DMS153 (cell line): Measurements from ENCODE around the gene PCDHA7.
"Not testable (repeated sequence)": the region's sequence is repeated elsewhere in the genome, so short reads cannot be mapped to it uniquely, and the experiment has no call there.

Source experiments
- DNase-seq: peaks from one replicate; lab custom pipeline; 2025; lab: John Stamatoyannopoulos, UW

PCDHA7 gene, protein sequence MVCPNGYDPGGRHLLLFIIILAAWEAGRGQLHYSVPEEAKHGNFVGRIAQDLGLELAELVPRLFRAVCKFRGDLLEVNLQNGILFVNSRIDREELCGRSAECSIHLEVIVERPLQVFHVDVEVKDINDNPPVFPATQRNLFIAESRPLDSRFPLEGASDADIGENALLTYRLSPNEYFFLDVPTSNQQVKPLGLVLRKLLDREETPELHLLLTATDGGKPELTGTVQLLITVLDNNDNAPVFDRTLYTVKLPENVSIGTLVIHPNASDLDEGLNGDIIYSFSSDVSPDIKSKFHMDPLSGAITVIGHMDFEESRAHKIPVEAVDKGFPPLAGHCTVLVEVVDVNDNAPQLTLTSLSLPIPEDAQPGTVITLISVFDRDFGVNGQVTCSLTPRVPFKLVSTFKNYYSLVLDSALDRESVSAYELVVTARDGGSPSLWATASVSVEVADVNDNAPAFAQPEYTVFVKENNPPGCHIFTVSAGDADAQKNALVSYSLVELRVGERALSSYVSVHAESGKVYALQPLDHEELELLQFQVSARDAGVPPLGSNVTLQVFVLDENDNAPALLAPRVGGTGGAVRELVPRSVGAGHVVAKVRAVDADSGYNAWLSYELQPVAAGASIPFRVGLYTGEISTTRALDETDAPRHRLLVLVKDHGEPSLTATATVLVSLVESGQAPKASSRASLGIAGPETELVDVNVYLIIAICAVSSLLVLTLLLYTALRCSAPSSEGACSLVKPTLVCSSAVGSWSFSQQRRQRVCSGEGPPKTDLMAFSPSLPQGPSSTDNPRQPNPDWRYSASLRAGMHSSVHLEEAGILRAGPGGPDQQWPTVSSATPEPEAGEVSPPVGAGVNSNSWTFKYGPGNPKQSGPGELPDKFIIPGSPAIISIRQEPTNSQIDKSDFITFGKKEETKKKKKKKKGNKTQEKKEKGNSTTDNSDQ

DNA sequence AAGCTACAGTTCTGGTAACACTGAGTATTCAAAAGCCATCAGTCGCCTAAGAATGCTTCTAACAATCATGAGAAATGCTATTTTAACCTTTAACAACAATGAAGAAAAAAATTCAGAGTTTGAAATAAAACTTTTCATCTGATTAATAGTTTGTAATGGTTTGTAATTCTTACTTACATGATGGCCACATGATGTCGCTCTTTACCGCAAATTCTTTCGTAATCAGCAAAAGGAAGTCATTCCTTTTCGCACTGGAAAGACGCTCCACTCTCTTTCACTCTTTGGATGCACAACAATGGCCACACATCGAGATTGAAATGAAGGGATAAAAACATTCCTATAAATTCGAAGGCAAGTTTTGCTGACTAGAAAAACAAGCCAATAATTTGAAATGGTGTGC is at the start of gene PCDHA7:
Gene PCDHA7 (plus strand): TSS at position 277 of the 400 bp plus-strand sequence. CDS start 115 bp downstream, at position 392.
- no peak for DNase-seq

DNA sequence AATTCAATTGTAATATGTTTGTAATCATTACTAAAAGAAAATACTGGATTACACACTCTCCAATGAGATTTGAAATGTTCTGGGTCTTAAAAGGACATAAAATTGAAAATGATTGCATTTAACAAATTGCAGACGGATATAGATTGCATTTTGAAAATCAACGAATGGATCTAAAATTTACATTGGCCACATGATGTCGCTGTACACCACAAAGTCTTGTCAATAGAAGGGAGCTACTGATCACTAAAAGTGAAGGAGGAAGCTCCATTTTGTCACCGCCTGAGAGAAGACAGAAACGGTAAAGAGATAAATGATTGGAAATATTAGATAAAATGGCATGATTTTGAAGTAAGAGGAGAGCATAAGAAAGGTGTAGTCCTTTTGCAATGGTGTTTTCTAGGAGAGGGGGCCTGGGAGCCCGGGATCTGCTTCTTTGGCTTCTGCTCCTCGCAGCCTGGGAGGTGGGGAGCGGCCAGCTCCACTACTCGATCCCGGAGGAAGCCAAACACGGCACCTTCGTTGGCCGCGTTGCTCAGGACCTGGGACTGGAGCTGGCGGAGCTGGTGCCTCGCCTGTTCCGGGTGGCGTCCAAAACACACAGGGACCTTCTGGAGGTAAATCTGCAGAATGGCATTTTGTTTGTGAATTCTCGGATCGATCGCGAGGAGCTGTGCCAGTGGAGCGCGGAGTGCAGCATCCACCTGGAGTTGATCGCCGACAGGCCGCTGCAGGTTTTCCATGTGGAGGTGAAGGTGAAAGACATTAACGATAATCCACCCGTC is 48.0 kb upstream of the PCDHA7 start, which contains the start of gene PCDHA1:
Gene PCDHA1 (plus strand): TSS at position 236 of the 782 bp plus-strand sequence.
- DNase-seq: no peak

DNA sequence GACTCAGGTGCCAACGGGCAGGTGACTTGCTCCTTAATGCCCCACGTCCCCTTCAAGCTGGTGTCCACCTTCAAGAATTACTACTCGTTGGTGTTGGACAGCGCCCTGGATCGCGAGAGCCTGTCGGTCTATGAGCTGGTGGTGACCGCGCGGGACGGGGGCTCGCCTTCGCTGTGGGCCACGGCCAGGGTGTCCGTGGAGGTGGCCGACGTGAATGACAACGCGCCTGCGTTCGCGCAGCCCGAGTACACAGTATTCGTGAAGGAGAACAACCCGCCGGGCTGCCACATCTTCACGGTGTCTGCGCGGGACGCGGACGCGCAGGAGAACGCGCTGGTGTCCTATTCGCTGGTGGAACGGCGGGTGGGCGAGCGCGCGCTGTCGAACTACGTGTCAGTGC is 46.6 kb upstream of the PCDHA7 start:
- not testable (repeated sequence) for DNase-seq

DNA sequence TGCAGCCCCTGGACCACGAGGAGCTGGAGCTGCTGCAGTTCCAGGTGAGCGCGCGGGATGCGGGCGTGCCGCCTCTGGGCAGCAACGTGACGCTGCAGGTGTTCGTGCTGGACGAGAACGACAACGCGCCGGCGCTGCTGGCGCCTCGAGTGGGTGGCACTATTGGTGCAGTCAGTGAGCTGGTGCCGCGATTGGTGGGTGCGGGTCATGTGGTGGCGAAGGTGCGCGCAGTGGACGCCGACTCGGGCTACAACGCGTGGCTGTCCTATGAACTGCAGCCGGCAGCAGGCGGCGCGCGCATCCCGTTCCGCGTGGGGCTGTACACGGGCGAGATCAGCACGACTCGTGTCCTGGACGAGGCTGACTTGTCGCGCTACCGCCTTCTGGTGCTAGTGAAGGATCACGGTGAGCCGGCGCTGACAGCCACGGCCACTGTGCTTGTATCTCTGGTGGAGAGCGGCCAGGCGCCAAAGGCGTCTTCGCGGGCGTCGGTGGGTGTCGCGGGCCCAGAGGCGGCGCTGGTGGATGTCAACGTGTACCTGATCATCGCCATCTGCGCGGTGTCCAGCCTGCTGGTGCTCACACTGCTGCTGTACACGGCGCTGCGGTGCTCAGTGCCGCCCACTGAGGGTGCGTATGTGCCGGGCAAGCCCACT is 46.1 kb upstream of the PCDHA7 start:
- not testable (repeated sequence) for DNase-seq

DNA sequence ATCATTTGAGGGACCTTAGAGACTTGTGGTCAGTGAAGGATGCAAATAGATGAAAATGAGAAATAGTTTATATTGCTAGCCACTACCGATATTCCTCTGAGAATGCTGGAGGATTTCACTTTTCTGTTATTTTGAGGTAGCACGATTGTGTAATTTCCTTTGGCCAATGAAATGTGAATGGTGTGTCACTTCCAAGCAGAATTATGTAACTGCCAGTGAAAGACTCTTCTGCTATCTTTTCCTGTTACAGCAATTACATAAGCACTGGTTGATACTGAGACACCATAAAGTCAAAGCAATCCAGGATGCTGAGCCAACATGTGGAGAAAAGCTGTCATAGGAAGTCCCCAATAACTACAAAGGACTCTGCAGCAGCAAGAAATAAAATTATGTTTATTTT is 43.0 kb upstream of the PCDHA7 start:
- no peak for DNase-seq

DNA sequence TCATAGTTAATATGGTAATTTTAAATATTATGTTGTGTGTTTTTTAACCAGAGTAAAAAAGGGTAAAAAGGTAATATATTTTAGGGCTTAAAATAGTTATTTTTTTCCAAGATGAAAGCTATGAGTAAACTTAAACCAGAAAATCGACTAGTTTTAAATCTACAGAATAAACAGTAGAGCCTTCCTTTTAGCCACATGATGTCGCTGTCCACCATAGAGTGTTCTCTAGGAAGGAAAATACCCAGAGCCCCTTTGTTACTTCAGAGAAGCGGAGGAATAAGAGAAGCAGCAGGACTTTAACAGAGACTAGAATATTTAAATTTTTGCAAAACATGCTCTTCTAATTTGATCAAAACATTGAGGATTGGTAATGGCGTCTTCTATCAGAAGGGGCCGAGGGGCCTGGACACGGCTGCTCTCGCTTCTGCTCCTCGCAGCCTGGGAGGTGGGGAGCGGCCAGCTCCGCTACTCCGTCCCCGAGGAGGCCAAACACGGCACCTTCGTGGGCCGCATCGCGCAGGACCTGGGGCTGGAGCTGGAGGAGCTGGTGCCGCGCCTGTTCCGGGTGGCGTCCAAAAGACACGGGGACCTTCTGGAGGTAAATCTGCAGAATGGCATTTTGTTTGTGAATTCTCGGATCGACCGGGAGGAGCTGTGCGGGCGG is 39.3 kb upstream of the PCDHA7 start, which contains the start of gene PCDHA2:
Gene PCDHA2 (plus strand): TSS at position 258 of the 664 bp plus-strand sequence.
- DNase-seq: no peak

DNA sequence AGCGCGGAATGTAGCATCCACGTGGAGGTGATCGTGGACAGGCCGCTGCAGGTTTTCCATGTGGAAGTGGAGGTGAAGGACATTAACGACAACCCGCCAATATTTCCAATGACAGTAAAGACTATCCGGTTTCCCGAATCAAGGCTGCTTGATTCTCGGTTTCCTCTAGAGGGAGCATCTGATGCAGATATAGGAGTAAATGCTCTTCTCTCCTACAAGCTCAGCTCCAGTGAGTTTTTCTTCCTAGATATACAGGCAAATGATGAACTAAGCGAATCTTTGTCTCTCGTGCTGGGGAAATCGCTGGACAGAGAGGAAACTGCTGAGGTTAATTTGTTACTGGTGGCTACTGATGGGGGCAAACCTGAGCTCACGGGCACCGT is 38.8 kb upstream of the PCDHA7 start:
- DNase-seq: no peak

DNA sequence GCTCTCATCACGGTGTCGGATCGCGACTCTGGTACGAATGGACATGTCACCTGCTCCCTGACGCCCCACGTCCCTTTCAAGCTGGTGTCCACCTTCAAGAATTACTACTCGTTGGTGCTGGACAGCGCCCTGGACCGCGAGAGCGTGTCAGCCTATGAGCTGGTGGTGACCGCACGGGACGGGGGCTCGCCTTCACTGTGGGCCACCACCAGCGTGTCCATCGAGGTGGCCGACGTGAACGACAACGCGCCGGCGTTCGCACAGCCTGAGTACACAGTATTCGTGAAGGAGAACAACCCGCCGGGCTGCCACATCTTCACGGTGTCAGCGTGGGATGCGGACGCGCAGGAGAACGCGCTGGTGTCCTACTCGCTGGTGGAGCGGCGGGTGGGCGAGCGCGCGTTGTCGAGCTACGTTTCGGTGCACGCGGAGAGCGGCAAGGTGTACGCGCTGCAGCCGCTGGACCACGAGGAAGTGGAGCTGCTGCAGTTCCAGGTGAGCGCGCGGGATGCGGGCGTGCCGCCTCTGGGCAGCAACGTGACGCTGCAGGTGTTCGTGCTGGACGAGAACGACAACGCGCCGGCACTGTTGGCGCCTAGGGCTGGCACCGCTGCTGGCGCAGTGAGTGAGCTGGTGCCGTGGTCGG is 37.9 kb upstream of the PCDHA7 start:
- not testable (repeated sequence) for DNase-seq

DNA sequence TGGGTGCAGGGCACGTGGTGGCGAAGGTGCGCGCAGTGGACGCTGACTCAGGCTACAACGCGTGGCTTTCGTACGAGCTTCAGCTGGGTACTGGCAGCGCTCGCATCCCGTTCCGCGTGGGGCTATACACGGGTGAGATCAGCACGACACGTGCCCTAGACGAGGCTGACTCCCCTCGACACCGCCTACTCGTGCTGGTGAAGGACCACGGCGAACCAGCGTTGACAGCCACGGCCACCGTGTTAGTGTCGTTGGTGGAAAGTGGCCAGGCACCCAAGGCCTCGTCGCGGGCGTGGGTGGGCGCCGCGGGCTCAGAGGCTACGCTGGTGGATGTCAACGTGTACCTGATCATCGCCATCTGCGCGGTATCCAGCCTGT is 37.4 kb upstream of the PCDHA7 start:
- DNase-seq: no peak

DNA sequence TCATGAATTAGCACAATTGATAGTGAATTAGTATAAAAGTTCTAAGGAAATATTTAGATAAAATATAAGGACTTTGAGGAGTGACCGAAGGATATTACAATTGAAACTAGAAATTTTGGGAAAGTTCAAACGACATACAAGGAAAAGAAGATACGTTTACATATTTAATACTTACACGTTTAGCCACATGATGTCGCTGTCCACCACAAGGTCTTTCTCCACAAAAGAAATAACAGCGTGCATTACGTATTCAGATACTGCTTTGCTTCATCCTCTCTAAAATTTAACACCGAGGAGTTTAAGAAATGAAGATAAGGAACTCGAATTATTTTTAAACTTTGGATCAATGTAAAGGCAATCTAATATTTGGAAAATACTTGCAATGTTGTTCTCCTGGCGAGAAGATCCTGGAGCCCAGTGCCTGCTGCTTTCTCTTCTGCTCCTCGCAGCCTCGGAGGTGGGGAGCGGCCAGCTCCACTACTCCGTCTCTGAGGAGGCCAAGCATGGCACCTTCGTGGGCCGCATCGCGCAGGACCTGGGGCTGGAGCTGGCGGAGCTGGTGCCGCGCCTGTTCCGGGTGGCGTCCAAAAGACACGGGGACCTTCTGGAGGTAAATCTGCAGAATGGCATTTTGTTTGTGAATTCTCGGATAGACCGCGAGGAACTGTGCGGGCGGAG is 33.1 kb upstream of the PCDHA7 start, which contains the start of gene PCDHA3:
Gene PCDHA3 (plus strand): TSS at position 242 of the 678 bp plus-strand sequence.
- DNase-seq: no peak

DNA sequence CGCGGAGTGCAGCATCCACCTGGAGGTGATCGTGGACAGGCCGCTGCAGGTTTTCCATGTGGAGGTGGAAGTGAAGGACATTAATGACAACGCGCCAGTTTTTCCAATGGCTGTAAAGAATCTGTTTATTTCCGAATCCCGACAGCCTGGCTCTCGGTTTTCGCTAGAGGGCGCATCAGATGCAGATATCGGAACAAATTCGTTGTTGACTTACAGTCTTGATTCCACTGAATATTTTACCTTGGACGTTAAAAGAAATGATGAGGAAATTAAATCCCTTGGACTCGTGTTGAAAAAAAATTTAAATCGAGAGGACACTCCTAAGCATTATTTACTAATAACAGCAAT is 32.6 kb upstream of the PCDHA7 start:
- no peak for DNase-seq

DNA sequence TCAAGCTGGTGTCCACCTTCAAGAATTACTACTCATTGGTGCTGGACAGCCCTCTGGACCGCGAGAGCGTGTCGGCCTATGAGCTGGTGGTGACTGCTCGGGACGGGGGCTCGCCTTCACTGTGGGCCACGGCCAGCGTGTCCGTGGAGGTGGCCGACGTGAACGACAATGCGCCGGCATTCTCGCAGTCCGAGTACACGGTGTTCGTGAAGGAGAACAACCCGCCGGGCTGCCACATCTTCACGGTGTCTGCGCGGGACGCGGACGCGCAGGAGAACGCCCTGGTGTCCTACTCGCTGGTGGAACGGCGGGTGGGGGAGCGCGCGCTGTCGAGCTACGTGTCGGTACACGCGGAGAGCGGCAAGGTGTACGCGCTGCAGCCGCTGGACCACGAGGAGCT is 31.7 kb upstream of the PCDHA7 start:
- DNase-seq: not testable (repeated sequence)

DNA sequence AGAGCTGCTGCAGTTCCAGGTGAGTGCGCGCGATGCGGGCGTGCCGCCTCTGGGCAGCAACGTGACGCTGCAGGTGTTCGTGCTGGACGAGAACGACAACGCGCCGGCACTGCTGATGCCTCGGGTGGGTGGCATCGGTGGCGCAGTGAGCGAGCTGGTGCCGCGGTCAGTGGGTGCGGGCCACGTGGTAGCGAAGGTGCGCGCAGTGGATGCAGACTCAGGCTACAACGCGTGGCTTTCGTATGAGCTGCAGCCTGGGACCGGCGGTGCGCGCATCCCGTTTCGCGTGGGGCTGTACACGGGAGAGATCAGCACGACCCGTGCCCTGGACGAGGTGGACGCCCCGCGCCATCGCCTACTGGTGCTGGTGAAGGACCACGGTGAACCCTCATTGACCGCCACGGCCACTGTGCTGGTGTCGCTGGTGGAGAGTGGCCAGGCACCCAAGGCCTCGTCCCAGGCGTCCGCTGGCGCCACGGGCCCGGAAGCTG is 31.2 kb upstream of the PCDHA7 start:
- DNase-seq: no peak

DNA sequence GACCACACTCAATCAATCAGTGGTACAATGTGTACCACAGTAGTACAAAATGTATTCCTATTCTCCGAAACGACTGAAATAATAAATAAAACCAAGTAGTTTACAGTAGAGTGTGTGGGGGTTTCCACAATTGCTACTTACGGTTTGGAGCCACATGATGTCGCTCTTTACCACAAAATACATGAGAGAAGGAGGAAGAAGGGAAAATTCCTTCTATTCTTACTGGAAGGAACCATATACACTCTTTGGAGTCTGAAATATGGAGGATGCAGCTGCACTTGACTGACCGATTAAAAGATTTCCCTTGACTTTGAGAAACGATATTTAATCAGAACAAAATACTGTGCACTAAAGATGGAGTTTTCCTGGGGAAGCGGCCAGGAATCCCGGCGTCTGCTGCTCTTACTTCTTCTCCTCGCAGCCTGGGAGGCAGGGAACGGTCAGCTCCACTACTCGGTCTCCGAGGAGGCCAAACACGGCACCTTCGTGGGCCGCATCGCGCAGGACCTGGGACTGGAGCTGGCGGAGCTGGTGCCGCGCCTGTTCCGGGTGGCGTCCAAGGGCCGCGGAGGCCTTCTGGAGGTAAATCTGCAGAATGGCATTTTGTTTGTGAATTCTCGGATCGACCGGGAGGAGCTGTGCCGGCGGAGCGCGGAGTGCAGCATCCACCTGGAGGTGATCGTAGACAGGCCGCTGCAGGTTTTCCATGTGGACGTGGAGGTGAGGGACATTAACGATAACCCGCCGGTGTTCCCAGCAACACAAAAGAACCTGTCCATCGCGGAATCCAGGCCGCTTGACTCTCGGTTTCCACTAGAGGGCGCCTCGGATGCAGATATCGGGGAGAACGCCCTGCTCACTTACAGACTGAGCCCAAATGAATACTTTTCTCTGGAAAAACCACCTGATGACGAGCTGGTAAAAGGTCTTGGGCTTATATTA is 27.0 kb upstream of the PCDHA7 start, which contains the start of gene PCDHA4:
Gene PCDHA4 (plus strand): TSS at position 235 of the 942 bp plus-strand sequence.
- no peak for DNase-seq

DNA sequence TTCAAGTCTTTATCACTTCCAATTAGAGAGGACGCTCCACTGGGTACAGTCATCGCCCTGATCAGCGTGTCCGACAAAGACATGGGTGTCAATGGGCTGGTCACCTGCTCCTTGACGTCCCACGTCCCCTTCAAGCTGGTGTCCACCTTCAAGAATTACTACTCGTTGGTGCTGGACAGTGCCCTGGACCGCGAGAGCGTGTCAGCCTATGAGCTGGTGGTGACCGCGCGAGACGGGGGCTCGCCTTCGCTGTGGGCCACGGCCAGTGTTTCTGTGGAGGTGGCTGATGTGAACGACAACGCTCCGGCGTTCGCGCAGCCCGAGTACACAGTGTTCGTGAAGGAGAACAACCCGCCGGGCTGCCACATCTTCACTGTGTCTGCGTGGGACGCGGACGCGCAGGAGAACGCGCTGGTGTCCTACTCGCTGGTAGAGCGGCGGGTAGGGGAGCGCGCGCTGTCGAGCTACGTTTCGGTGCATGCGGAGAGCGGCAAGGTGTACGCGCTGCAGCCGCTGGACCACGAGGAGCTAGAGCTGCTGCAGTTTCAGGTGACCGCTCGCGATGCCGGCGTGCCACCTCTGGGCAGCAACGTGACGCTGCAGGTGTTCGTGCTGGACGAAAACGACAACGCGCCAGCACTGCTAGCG is 25.7 kb upstream of the PCDHA7 start:
- not testable (repeated sequence) for DNase-seq

DNA sequence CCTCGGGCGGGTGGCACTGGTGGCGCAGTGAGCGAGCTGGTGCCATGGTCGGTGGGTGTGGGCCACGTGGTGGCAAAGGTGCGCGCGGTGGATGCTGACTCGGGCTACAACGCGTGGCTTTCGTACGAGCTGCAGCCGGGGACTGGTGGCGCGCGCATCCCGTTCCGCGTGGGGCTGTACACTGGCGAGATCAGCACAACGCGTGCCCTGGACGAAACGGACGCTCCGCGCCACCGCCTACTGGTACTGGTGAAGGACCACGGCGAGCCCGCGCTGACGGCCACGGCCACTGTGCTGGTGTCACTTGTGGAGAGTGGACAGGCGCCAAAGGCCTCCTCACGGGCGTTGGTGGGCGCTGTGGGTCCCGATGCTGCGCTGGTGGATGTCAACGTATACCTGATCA is 25.2 kb upstream of the PCDHA7 start:
- DNase-seq: no peak

DNA sequence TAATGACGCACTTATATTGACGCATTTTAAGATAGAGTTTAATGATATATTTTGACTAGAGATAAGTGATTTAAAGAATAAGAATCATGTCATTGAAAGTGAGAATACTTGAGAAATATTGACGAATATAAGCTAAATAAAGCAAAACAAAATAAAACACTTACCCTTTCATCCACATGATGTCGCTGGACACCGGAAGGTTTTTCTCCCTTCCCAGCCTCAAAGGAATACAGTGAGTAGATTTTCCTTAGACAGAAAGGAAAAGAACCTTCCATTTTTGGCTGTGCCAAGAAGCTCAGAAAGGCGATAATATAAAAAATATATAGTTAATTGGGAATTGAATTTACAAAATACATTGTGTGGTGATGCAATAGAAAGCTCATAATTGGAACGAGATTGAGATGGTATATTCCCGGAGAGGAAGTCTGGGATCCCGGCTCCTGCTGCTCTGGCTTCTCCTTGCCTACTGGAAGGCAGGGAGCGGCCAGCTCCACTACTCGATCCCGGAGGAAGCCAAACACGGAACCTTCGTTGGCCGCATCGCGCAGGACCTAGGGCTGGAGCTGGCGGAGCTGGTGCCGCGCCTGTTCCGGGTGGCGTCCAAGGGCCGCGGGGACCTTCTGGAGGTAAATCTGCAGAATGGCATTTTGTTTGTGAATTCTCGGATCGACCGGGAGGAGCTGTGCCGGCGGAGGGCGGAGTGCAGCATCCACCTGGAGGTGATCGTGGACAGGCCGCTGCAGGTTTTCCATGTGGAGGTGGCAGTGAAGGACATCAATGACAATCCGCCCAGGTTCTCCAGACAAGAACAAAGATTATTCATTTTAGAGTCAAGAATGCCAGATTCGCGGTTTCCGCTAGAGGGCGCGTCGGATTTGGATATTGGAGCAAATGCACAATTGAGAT is 12.4 kb upstream of the PCDHA7 start, which contains the start of gene PCDHA5:
Gene PCDHA5 (plus strand): TSS at position 239 of the 906 bp plus-strand sequence.
- DNase-seq: no peak
